ENCODE measurements around the gene TOX2. TPM values are rescaled to one million over a fixed set of nuclear protein-coding genes. Genes with fewer than 3 reads are reported as not detected.

Gene TOX2
- total RNA-seq, 3 donors from 2014 or later (not counting 1 experiment from before 2014, with no cell fraction given), result 0.93 to 1.8 (median 1.2) TPM

DNA sequence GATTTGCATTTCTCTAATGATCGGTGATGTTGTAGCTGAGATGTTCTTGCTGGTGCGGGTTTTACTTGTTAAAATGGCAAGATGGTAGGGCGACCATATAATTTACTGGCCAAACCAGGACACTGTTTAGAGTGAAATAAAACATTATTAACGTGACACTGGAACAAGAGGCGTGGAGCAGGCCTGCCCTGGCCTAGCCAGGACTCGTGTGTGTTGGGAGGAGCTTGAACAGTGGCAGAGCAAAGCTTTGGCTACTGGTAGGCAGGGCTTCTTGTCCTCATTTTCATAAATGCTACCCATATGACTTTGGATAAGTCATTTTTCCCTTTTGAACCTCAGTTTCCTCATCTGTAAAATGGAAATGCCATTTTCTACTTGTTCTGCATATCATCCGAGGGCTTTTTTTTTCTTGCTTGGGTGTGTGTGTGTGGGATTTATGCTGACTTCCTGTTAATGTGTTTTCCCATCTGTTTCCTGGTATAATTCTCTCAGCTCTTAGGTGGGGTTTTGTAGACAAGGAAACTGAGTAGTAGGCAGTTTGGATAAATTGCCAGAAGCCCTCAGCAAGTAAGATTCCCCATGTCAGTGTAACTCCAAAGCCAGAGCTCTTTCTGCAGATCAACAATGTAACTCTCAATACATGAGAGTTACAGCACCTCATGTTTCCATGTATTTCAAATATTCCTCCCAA lies 81.7 kb downstream of the TOX2 start:
- Mint-ChIP-seq H3K27ac (no peak overlapping the region), H3K27me3 (ENCODE audit: low read depth in 2 of 2) (peaks cover 39 to 54% of the 10 kb centered on the region in 2 donors), H3K4me3 (no peak overlapping the region), H3K4me1 (peaks cover 4 to 5% of the 10 kb centered on the region in 2 donors), H3K36me3 (no peaks in the 10 kb centered on the region), H3K9me3 (no peaks in the 10 kb centered on the region)
- ATAC-seq, result no peak
- Histone ChIP-seq H3K4me1 (ENCODE audit: control insufficient read depth, insufficient read depth, low read length) (no peaks in the 10 kb centered on the region), H3K4me3 (ENCODE audit: low read length) (no peak overlapping the region), H3K27me3 (ENCODE audit: control insufficient read depth, insufficient read depth, low read length) (peaks cover 3% of the 10 kb centered on the region), H3K36me3 (ENCODE audit: control insufficient read depth, insufficient read depth, low read length) (no peaks in the 10 kb centered on the region), H3K9me3 (ENCODE audit: control insufficient read depth, insufficient read depth, low read length) (no peaks in the 10 kb centered on the region), H3K27ac (ENCODE audit: low read length) (no peak overlapping the region)
- intact Hi-C loops (cut with micrococcal nuclease), result no loop called here
- TF ChIP-seq, protein P1, sequence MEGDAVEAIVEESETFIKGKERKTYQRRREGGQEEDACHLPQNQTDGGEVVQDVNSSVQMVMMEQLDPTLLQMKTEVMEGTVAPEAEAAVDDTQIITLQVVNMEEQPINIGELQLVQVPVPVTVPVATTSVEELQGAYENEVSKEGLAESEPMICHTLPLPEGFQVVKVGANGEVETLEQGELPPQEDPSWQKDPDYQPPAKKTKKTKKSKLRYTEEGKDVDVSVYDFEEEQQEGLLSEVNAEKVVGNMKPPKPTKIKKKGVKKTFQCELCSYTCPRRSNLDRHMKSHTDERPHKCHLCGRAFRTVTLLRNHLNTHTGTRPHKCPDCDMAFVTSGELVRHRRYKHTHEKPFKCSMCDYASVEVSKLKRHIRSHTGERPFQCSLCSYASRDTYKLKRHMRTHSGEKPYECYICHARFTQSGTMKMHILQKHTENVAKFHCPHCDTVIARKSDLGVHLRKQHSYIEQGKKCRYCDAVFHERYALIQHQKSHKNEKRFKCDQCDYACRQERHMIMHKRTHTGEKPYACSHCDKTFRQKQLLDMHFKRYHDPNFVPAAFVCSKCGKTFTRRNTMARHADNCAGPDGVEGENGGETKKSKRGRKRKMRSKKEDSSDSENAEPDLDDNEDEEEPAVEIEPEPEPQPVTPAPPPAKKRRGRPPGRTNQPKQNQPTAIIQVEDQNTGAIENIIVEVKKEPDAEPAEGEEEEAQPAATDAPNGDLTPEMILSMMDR (IDR thresholded peaks at IDR 0.05), result no peak
- WGBS (ENCODE audit: insufficient coverage), result 82% methylated on average over 7 of the region's 7 CpGs
- no peak for DNase-seq

DNA sequence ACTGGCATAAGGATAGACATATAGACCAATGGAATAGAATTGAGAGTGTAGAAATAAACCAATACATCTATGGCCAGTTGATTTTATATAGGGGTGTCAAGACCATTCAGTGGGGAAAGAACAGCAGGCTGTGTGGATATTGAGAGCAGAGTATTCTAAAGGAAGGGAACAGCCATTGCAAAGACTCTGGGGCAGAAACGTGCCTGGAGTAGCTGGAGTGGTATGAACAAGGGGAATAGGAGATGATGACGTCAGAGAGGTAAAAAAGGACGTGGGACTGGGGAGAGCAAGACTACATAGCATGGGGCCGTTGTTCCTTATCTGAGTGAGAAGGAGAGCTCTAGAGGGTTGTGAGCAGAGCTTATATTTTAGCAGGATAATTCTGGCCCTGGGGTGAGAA lies 85.2 kb downstream of the TOX2 start:
- WGBS (ENCODE audit: insufficient coverage), result 77% methylated on average over 4 of the region's 4 CpGs
- H3K4me1 ChIP-seq (ENCODE audit: control insufficient read depth, insufficient read depth, low read length), result no peaks in the 10 kb centered on the region
- peaks cover 4 to 5% of the 10 kb centered on the region in 2 donors for H3K4me1 Mint-ChIP-seq
- intact Hi-C loops (cut with micrococcal nuclease), result no loop called here
- no peak overlapping the region for H3K4me3 Mint-ChIP-seq
- H3K9me3 Mint-ChIP-seq, result no peaks in the 10 kb centered on the region
- no peaks in the 10 kb centered on the region for H3K36me3 Mint-ChIP-seq
- H3K27me3 ChIP-seq (ENCODE audit: control insufficient read depth, insufficient read depth, low read length), result peaks cover 10% of the 10 kb centered on the region
- no peaks in the 10 kb centered on the region for H3K9me3 ChIP-seq (ENCODE audit: control insufficient read depth, insufficient read depth, low read length)
- H3K27ac ChIP-seq (ENCODE audit: low read length), result no peak overlapping the region
- DNase-seq (no peak), ATAC-seq (no peak)
- no peak overlapping the region for H3K4me3 ChIP-seq (ENCODE audit: low read length)
- no peaks in the 10 kb centered on the region for H3K36me3 ChIP-seq (ENCODE audit: control insufficient read depth, insufficient read depth, low read length)
- TF ChIP-seq, protein P1 (IDR thresholded peaks at IDR 0.05), result no peak
- peaks cover 49 to 74% of the 10 kb centered on the region in 2 donors for H3K27me3 Mint-ChIP-seq (ENCODE audit: low read depth in 2 of 2)
- no peak overlapping the region for H3K27ac Mint-ChIP-seq

DNA sequence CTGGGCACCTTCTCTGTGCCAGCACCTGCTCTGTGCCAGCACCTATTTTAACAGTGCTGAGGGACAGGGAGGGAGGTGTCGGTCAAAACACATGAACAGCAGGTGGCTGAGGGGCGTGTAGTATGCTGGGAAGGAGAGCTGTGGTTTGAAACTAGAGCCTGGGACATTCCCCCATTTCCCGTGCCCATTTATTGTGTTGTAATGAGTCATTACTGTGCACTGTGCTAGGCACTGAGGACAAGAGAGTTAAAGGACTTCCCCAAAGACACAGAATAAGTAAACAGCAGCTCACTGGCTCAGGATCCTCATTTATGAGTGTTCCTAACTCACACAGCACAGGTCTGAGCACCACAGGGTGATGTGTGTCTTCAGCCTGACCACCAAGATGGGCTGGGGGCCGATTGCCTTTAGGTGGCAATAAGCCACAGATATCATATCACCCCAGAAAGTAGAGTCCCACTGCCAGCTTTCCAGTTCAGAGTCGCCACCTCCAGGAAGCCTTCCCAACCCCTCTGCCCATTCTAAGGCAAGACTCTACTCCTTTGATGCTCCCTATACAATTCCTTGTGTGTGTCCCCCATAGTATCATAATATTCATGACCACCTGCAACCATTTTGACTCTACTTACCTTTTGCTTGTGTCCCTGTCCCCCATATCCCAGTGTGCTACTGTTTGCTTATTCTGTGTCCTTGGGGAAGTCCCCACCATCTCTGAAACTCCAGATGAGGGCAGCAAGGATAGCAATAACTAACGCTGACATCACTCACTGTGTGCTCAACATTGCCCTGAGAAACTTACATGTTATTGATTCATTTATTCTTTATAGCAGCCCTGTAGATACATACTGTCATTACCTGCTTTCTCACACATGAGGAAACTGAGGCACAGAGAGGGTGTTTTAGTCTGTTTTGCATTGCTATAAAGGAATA lies 87.3 kb downstream of the TOX2 start:
- Mint-ChIP-seq H3K36me3 (no peaks in the 10 kb centered on the region), H3K27me3 (ENCODE audit: low read depth in 2 of 2) (peaks cover 47 to 72% of the 10 kb centered on the region in 2 donors), H3K4me1 (no peaks in the 10 kb centered on the region), H3K9me3 (no peaks in the 10 kb centered on the region), H3K4me3 (no peak overlapping the region), H3K27ac (no peak overlapping the region)
- H3K4me1 ChIP-seq (ENCODE audit: control insufficient read depth, insufficient read depth, low read length), result no peaks in the 10 kb centered on the region
- H3K27me3 ChIP-seq (ENCODE audit: control insufficient read depth, insufficient read depth, low read length), result peaks cover 12% of the 10 kb centered on the region
- H3K9me3 ChIP-seq (ENCODE audit: control insufficient read depth, insufficient read depth, low read length), result no peaks in the 10 kb centered on the region
- intact Hi-C loops (cut with micrococcal nuclease), result no loop called here
- no peak overlapping the region for H3K4me3 ChIP-seq (ENCODE audit: low read length)
- H3K36me3 ChIP-seq (ENCODE audit: control insufficient read depth, insufficient read depth, low read length), result no peaks in the 10 kb centered on the region
- no peak for ATAC-seq
- no peak overlapping the region for H3K27ac ChIP-seq (ENCODE audit: low read length)
- TF ChIP-seq, protein P1 (IDR thresholded peaks at IDR 0.05), result no peak
- WGBS (ENCODE audit: insufficient coverage), result 63% methylated on average over 6 of the region's 6 CpGs
- no peak for DNase-seq
